ENCODE data around the gene VAMP4.
"Not testable (repeated sequence)": the region's sequence is repeated elsewhere in the genome, so short reads cannot be mapped to it uniquely, and the experiment has no call there.

VAMP4 gene

GRCh38 chr1:171699531-171699930 lies 42.3 kb downstream of the VAMP4 start:
- DNase-seq (ENCODE audit: low read depth) = no peak

DNA sequence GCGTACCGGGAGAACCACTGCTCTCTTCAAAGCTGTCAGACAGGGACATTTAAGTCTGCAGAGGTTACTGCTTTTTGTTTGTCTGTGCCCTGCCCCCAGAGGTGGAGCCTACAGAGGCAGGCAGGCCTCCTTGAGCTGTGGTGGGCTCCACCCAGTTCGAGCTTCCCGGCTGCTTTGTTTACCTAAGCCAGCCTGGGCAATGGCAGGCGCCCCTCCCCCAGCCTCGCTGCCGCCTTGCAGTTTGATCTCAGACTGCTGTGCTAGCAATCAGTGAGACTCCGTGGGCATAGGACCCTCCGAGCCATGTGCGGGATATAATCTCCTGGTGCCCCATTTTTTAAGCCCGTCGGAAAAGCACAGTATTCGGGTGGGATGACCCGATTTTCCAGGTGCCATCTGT lies 46.1 kb downstream of the VAMP4 start:
- not testable (repeated sequence) for DNase-seq (ENCODE audit: low read depth)

GRCh38 chr1:171693541-171693940 lies 48.3 kb downstream of the VAMP4 start:
- DNase-seq (ENCODE audit: low read depth) = not testable (repeated sequence)

DNA sequence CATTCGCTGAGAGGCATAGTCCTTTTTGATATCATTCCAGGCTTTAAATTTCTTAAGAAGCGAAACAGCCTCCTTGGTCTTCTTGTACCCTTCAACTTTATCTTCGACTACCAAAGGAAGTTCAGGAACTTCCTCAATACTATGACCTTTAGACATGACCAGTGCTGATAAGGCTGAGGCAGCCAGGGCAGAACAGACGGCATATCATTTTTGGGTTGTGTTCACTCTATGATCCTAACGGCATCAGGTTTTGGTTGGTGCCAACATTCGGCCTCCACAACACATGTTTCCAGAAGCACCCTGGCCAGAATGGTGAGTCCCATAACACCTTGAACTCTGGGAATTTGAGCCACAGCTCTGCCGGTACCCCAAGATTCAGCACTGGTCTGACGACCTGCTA lies 58.0 kb downstream of the VAMP4 start:
- no peak for DNase-seq (ENCODE audit: low read depth)

DNA sequence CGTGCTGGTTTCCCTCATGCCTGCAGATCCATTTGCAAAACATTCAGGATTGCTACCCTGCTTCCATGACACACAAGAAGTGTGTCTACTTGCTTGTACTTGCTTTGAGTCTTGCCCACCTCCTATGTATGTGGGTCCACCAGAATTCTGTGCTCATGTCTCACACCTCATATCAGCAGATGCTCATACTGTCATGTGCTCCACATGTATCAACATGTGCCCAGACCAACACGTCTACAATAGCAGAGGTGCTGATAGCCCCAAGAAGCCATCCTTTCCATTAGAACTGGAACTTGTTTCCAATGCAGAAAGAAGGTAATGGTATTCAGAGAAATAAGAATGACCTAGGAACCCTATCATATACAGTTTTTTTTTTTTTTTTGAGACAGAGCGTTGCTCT lies 61.5 kb downstream of the VAMP4 start:
- no peak for DNase-seq (ENCODE audit: low read depth)

- no peak for DNase-seq (ENCODE audit: low read depth)
Observed at GRCh38 chr1:171676823-171677222, 65.0 kb downstream of the VAMP4 start.

DNA sequence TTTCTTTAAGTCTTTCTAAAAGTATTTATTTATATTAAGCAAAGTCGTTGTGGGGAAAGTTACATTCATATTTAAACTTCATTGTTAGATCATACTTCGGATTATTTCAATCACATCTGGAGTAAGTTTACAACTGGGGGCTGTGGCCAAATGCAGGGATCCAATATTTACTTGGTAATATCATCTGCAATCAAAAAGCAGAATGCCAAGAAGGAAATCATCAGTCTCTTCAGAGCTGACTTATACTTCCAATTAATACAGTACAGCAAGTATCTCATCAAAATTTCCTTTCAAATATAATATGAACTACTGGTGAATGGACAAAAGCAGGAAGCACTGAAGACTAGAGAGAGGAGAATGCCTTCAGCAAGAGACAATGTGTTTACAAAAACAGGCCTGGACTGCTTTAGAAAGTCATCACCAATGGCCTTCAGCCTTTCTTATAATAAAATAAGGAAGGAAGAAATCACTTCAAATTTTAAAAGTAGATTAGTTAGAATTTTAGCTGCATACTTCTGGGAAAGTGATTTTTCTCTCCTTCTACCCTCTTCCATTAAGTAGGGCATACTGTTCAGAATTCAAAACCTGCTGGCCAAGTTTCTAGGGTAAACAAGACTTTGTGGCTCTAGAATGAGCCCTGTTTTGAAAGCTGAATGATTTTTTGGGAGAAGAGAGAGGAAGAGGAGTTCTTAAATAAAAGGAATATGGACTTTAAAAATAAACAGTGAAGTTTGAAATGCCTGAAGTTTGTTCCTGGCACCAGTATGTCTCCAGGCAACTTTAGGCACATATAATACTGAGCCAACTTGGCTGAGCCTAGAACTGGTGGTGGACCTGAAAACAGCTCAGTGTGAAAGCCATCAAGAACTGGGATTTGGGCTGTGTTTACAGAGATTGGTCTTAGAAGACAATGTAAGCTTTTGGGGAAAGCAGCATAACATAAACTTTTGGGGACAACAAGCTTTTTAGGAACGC lies 67.1 kb downstream of the VAMP4 start:
- no peak for DNase-seq (ENCODE audit: low read depth)

- DNase-seq (ENCODE audit: low read depth) = no peak
Observed at GRCh38 chr1:171670739-171671138, 71.1 kb downstream of the VAMP4 start.

GRCh38 chr1:171668372-171668771 lies 73.5 kb downstream of the VAMP4 start:
- DNase-seq (ENCODE audit: low read depth) = no peak

- DNase-seq (ENCODE audit: low read depth) = no peak
Observed at GRCh38 chr1:171666114-171666769, 75.6 kb downstream of the VAMP4 start.

DNA sequence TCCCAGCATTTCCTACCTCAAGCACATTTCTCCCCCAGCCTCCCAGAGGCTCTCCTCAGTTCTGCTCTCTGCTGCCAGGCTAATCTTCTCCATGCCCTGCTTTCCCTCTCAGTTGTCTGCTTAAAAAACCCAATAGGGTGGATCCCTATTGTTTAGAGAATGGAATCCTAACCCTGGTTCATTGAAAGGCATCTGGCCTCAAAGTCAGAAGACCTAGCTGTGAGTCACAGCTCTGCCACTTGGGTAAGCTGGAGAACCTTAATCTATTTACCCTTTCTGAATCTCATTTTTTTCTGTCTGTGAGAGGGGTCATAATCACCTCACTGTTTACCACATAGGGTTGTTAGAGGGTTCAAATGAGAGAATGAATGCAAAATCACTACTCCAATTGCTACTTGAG lies 76.9 kb downstream of the VAMP4 start:
- DNase-seq (ENCODE audit: low read depth) = no peak

DNA sequence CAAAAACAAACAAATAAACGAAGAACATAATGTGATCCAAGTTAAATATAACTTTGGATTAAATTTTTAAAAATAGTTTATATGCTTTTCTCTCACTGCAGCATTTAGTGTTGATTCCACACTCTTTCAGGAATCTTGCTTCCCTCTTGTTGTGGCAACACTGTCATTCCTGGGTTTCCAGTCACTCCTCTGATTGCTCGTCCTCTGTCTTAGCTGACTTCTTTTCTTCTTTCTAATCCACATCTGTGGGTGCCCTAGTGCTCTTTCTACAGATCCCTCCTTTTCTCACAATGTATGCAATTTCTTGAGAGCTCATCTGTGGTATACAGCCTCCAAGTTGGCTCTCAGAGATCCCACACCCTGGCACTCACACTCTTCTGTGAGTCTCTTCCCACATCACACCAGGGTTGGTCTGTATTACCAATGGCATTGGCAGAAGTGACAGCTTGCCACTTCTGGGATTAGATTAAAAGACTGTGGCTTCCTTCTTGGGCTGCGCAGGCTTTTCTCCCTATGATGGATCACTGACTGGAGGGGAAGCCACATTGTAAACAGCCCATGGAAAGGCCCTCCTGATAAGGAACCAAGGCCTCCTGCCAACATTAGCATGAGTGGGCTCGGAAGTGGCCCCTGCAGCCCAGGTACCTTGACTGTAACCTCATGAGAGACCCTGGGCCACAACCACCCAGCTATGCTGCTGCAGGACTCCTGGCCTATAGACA lies 77.8 kb downstream of the VAMP4 start:
- no peak for DNase-seq (ENCODE audit: low read depth)

GRCh38 chr1:171663036-171663853 lies 78.6 kb downstream of the VAMP4 start:
- DNase-seq (ENCODE audit: low read depth) = no peak

DNA sequence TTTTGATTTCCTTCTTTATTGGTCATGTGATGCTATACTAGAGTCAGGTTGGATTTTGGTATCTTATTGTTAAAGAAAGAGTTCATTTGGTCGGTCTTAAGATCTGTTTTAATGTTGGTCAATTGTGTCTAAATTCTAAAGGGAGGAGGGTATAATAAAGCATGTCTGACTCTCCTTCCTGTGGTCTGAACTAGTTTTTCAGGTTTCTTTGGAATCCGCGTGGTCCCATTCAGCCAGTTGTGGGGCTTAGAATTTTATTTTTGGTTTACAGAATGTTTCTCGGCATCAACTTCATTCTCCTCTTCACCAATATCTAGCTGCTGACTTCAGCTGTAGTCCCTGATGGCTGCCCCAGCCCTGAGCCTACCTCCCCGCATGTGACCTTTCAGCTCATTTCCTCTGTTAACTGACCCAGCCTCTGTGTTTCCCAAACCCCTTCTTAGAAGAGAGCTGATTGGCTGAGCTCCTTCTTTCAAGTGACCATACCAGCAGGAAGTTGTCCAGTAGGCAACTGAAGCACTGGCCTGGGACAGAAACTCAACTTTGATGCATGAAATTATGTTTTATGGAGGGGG lies 80.7 kb downstream of the VAMP4 start:
- DNase-seq (ENCODE audit: low read depth) = no peak

GRCh38 chr1:171656206-171656605 lies 85.7 kb downstream of the VAMP4 start:
- DNase-seq (ENCODE audit: low read depth) = not testable (repeated sequence)

DNA sequence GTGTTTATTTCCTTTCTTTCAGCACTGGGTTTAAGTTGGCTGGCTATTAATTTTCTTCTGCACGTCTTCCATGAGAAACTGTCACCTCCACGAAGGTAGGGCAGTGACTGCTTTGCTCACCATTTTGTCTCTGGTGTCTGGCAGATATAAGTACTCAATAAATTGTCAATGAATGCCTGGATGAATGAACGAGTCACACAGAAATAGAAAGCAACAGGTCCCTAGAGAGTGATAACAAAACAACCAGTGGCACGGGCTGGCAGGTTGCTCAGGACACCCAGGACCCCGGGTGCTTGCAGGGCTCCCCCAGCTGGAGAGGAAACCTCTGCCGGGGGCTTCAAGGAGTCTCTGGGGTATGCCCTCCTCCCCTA lies 86.1 kb downstream of the VAMP4 start:
- DNase-seq (ENCODE audit: low read depth) = no peak

DNA sequence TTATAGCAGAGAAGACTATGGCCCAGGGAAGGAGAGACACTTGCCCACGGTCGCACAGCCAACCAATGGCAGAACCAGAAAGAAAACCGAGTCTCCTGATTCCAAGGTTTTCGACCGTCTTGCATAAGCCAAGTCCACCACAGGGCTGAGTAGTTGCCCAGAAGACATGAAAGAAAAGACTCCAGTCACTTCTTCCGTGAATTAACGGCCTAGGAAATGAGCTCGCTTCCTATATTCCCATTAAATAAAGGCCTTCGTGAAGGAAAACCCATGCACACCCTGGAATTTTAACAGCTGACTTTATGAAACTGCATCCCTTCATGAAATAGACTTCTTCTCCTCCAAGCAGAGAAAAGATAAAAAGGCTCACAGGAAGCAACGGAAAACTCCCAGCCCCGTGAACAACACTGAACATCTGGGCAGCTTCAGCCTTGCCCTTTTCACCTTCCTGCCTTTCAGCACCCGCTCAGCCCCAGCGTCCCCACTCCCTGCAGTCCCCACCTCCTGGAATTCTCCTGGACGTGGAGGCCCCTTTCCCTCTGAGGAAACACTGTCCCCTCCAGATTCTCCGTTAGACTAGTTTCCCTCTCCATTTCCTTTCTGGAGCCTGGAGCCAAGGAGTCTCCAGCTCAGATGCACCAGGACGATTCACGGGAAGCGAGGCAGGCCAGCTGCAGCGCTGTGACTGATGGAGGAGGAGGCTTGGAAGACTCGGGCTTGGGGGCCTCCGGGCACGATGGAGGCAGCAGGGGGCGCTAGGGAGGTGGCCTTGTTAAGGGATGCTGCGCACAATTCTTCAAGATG lies 86.7 kb downstream of the VAMP4 start:
- no peak for DNase-seq (ENCODE audit: low read depth)

DNA sequence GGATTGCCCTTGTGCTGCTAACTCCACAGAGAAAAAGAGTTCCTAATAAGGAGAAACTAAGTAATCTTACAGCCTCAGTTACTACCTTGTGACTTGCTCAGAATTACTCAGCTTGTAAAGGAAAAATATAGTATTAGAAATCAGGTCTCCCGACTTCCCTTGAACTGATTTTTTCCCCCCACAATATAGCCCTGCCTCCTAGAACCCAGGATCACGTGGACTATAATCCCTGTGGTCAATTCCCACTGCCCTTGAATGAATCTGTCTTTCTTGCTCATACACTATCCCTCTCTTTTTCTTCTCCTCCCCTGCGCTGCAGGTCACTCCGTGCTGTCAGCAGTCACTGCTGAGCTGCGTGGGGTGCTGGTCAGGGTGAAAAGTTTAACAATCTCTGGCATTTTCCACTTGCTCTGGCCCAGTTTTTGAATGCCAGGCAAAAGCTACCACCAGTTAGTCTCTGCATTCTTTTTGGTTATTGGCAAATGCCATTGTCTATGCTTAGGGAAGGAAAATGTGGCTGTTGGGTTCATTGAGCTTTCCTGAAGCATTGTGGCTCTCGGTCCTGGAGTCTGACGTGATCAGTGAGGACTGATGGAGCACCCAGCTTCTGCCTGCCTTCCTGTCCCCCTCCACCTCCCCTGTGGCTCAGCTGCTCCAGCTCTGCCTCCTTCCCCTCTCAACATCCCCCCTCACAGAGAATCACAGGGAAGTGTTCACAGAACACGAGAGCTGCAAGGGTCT lies 87.5 kb downstream of the VAMP4 start:
- no peak for DNase-seq (ENCODE audit: low read depth)

GRCh38 chr1:171653796-171654195 lies 88.1 kb downstream of the VAMP4 start:
- no peak for DNase-seq (ENCODE audit: low read depth)

- no peak for DNase-seq (ENCODE audit: low read depth)
Observed at GRCh38 chr1:171652234-171652822, 89.5 kb downstream of the VAMP4 start, which contains the start of gene MYOC. Gene MYOC (minus strand): TSS chr1:171652688. CDS start chr1:171652611, 77 bp downstream.
